Measurements from ENCODE around the gene NPM3.
"Not testable (repeated sequence)": the region's sequence is repeated elsewhere in the genome, so short reads cannot be mapped to it uniquely, and the experiment has no call there.

NPM3 gene

GRCh38 chr10:101803511-101803910 lies 20.3 kb upstream of the NPM3 start:
- FAIRE-seq = no peak

GRCh38 chr10:101797403-101798059 lies 14.3 kb upstream of the NPM3 start:
- FAIRE-seq = no peak

- FAIRE-seq = no peak
Observed at GRCh38 chr10:101793526-101793925, 10.3 kb upstream of the NPM3 start.

GRCh38 chr10:101789686-101790085 lies 6.4 kb upstream of the NPM3 start:
- FAIRE-seq = no peak

GRCh38 chr10:101789231-101789630 lies 6.0 kb upstream of the NPM3 start:
- FAIRE-seq = not testable (repeated sequence)

- no peak for FAIRE-seq
Observed at GRCh38 chr10:101785801-101786200, 2.6 kb upstream of the NPM3 start.

- FAIRE-seq = no peak
Observed at GRCh38 chr10:101784558-101784957, 1.3 kb upstream of the NPM3 start.

- FAIRE-seq = no peak
Observed at GRCh38 chr10:101783736-101784118, 481 bp upstream of the NPM3 start.

- FAIRE-seq = no peak
Observed at GRCh38 chr10:101781984-101782810, 1.0 kb downstream of the NPM3 start.

- FAIRE-seq = no peak
Observed at GRCh38 chr10:101781655-101781983, 1.6 kb downstream of the NPM3 start.

GRCh38 chr10:101780818-101781654 lies 2.2 kb downstream of the NPM3 start:
- FAIRE-seq = no peak

GRCh38 chr10:101780187-101780817 lies 2.9 kb downstream of the NPM3 start:
- FAIRE-seq = no peak

- no peak for FAIRE-seq
Observed at GRCh38 chr10:101779544-101780186, 3.6 kb downstream of the NPM3 start.

GRCh38 chr10:101778781-101779543 lies 4.3 kb downstream of the NPM3 start:
- no peak for FAIRE-seq

- FAIRE-seq = no peak
Observed at GRCh38 chr10:101778151-101778780, 5.0 kb downstream of the NPM3 start.

- no peak for FAIRE-seq
Observed at GRCh38 chr10:101777619-101778145, 5.6 kb downstream of the NPM3 start.

GRCh38 chr10:101776161-101776817 lies 7.0 kb downstream of the NPM3 start:
- FAIRE-seq = no peak

- FAIRE-seq = no peak
Observed at GRCh38 chr10:101775273-101776160, 7.7 kb downstream of the NPM3 start, which contains the start of gene FGF8. FGF8 (minus strand) TSS chr10:101776114; CDS start chr10:101775900, 214 bp downstream.
